ENCODE data around the gene L1CAM. TPM values are rescaled to one million over a fixed set of nuclear protein-coding genes. Genes with fewer than 3 reads are reported as not detected.

L1CAM gene
- 0.49 and 1.7 TPM in 2 replicates for total RNA-seq (ENCODE audit: low replicate concordance)

- no peak within 1 kb of the TSS for H3K9ac ChIP-seq
- DNase-seq (ENCODE audit: low spot score), result peak; percentile 64
- Mint-ChIP-seq H3K27me3 (ENCODE audit: insufficient read depth, low read depth) (peaks cover 25% of the 10 kb centered on the region), H3K4me3 (peak within 1 kb of the TSS; percentile 81), H3K4me1 (peaks cover 15% of the 10 kb centered on the region), H3K27ac (no peak within 1 kb of the TSS), H3K36me3 (peaks cover 2% of the 10 kb centered on the region), H3K9me3 (peaks cover 23% of the 10 kb centered on the region)
- H3K4me2 ChIP-seq, result peak within 1 kb of the TSS; percentile 72
- no peaks in the 10 kb centered on the region for H3F3A ChIP-seq (ENCODE audit: low read depth)
- no peak for TF ChIP-seq CTCF (IDR thresholded peaks at IDR 0.05)
- TF ChIP-seq EZH2 (IDR thresholded peaks at IDR 0.05), result peak; percentile 35
- TF ChIP-seq EZH2phosphoT487 (IDR thresholded peaks at IDR 0.05), result peak; percentile 45
- peaks cover 10% of the 10 kb centered on the region for H3K4me1 ChIP-seq
- H3K9me3 ChIP-seq (ENCODE audit: low read depth), result no peaks in the 10 kb centered on the region
- no peaks in the 10 kb centered on the region for H4K20me1 ChIP-seq (ENCODE audit: low read depth)
- peaks cover 53% of the 10 kb centered on the region for H3K27me3 ChIP-seq
- no peaks in the 10 kb centered on the region for H3K36me3 ChIP-seq
- H3K79me2 ChIP-seq (ENCODE audit: low read depth), result no peaks in the 10 kb centered on the region
- H3K27ac ChIP-seq, result no peak within 1 kb of the TSS
- no peak within 1 kb of the TSS for H2AFZ ChIP-seq (replicated peaks)
- peak within 1 kb of the TSS; percentile 46 for H3K4me3 ChIP-seq
Observed at GRCh38 chrX:153885968-153886903, at the start of gene L1CAM. TSS of gene L1CAM (minus strand) at chrX:153886173. CDS start at chrX:153875836, 10,337 bp downstream.

GRCh38 chrX:153935326-153935851, 49.4 kb upstream of the L1CAM start:
- H4K20me1 ChIP-seq (ENCODE audit: low read depth), result no peaks in the 10 kb centered on the region
- H3K4me3 ChIP-seq, result peak overlapping the region; percentile 73
- H2AFZ ChIP-seq (replicated peaks), result no peak overlapping the region
- peaks cover 15% of the 10 kb centered on the region for H3K4me1 Mint-ChIP-seq
- no peaks in the 10 kb centered on the region for H3K9me3 ChIP-seq (ENCODE audit: low read depth)
- H3K27ac ChIP-seq, result no peak overlapping the region
- H3K27me3 ChIP-seq, result no peaks in the 10 kb centered on the region
- no peaks in the 10 kb centered on the region for H3K4me1 ChIP-seq
- H3K79me2 ChIP-seq (ENCODE audit: low read depth), result peaks cover 18% of the 10 kb centered on the region
- H3K4me2 ChIP-seq, result peak overlapping the region; percentile 69
- peaks cover 2% of the 10 kb centered on the region for H3K36me3 Mint-ChIP-seq
- H3F3A ChIP-seq (ENCODE audit: low read depth), result peaks cover 5% of the 10 kb centered on the region
- peak overlapping the region; percentile 82 for H3K4me3 Mint-ChIP-seq
- H3K9me3 Mint-ChIP-seq, result peaks cover 7% of the 10 kb centered on the region
- peaks cover 2% of the 10 kb centered on the region for H3K27me3 Mint-ChIP-seq (ENCODE audit: insufficient read depth, low read depth)
- peak; percentile 47 for DNase-seq (ENCODE audit: low spot score)
- no peak overlapping the region for H3K27ac Mint-ChIP-seq
- H3K9ac ChIP-seq, result no peak overlapping the region
- H3K36me3 ChIP-seq, result no peaks in the 10 kb centered on the region
- TF ChIP-seq EZH2 (IDR thresholded peaks at IDR 0.05) (no peak), CTCF (IDR thresholded peaks at IDR 0.05) (no peak), EZH2phosphoT487 (IDR thresholded peaks at IDR 0.05) (no peak)

GRCh38 chrX:153934762-153935325, 48.9 kb upstream of the L1CAM start, which contains the start of gene NAA10:
TSS of gene NAA10 (minus strand) at chrX:153935037. CDS start at chrX:153934904, 133 bp downstream.
- no peak within 1 kb of the TSS for H3K27ac Mint-ChIP-seq
- H2AFZ ChIP-seq (replicated peaks), result no peak within 1 kb of the TSS

More at GRCh38 chrX:153934762-153935325, 48.9 kb upstream of the L1CAM start, which contains the start of gene NAA10:
- H3K9ac ChIP-seq, result peak within 1 kb of the TSS; percentile 52
- H3K27ac ChIP-seq, result no peak within 1 kb of the TSS
- no peaks in the 10 kb centered on the region for H3K4me1 ChIP-seq
- no peaks in the 10 kb centered on the region for H3K36me3 ChIP-seq
- H3K4me3 Mint-ChIP-seq, result peak within 1 kb of the TSS; percentile 86
- peak within 1 kb of the TSS; percentile 73 for H3K4me3 ChIP-seq
- no peaks in the 10 kb centered on the region for H4K20me1 ChIP-seq (ENCODE audit: low read depth)
- H3K4me1 Mint-ChIP-seq, result peaks cover 12% of the 10 kb centered on the region
- H3K4me2 ChIP-seq, result peak within 1 kb of the TSS; percentile 86
- H3K9me3 Mint-ChIP-seq, result peaks cover 7% of the 10 kb centered on the region
- no peaks in the 10 kb centered on the region for H3K27me3 ChIP-seq
- H3K9me3 ChIP-seq (ENCODE audit: low read depth), result no peaks in the 10 kb centered on the region
- H3K79me2 ChIP-seq (ENCODE audit: low read depth), result peaks cover 18% of the 10 kb centered on the region
- peak; percentile 89 for DNase-seq (ENCODE audit: low spot score)
- peaks cover 5% of the 10 kb centered on the region for H3F3A ChIP-seq (ENCODE audit: low read depth)
- H3K36me3 Mint-ChIP-seq, result peaks cover 2% of the 10 kb centered on the region
- TF ChIP-seq EZH2 (IDR thresholded peaks at IDR 0.05) (no peak), EZH2phosphoT487 (IDR thresholded peaks at IDR 0.05) (no peak), CTCF (IDR thresholded peaks at IDR 0.05) (no peak)
- peaks cover 2% of the 10 kb centered on the region for H3K27me3 Mint-ChIP-seq (ENCODE audit: insufficient read depth, low read depth)

Data from neural progenitor cell (in vitro differentiated cells).